ENCODE results near the gene KRTAP3-2. TPM values are rescaled to one million over a fixed set of nuclear protein-coding genes. Genes with fewer than 3 reads are reported as not detected.

The KRTAP3-2 gene
- total RNA-seq, 1 experiment from 2014 or later: not detected

GRCh38 chr17:40997361-40997760 lies 2.3 kb downstream of the KRTAP3-2 start (continued):
- TF ChIP-seq REST (IDR thresholded peaks at IDR 0.05; ENCODE audit: low read depth): no peak

- Histone ChIP-seq H3K4me2 (ENCODE audit: low read length) (peak overlapping the region; percentile 22; the same call in 1 of the 2 replicates), H3K4me1 (ENCODE audit: control insufficient read depth in 1 of 2, insufficient read depth in 2 of 2, low read length in 2 of 2) (peaks cover 5 to 19% of the 10 kb centered on the region in 2 experiments; a peak in 3 of 4 replicates), H4K20me1 (ENCODE audit: insufficient read depth) (no peaks in the 10 kb centered on the region), H3K9ac (ENCODE audit: low read length) (no peak overlapping the region), H3K27me3 (ENCODE audit: insufficient read depth, low read length) (no peaks in the 10 kb centered on the region), H2AFZ (ENCODE audit: low read depth, low read length, poor library complexity, severe bottlenecking) (peak overlapping the region; percentile 64), H3K9me2 (ENCODE audit: insufficient read depth) (no peaks in the 10 kb centered on the region; the same call in 1 of the 2 replicates), H3K4me3 (replicated peaks in 1 of 2; ENCODE audit: low read depth in 1 of 2, low read length in 2 of 2) (no peak overlapping the region), H3K79me2 (ENCODE audit: insufficient read depth, low read length) (no peaks in the 10 kb centered on the region), H3K27ac (ENCODE audit: low read depth, low read length) (no peak overlapping the region), H3K9me3 (ENCODE audit: control insufficient read depth in 1 of 2, insufficient read depth in 1 of 2, low read depth in 1 of 2, low read length in 2 of 2) (peaks cover 0 to 4% of the 10 kb centered on the region in 2 experiments; a peak in 1 of 4 replicates), H3K36me3 (ENCODE audit: control insufficient read depth in 1 of 2, insufficient read depth in 2 of 2, low read length in 2 of 2) (no peaks in the 10 kb centered on the region)
- DNase-seq (ENCODE audit: low read depth, low spot score) (no peak), ATAC-seq (no peak)
- POLR2A ChIA-PET: interaction anchor here (0.8 kb wide), 1 partner anchor 40 kb away, joined by 3 read pairs; no protein-coding TSS in a partner anchor
- CTCF ChIA-PET: no interaction called here
- no TSS peak for BruUV-seq (replicated peaks)
- RAD21 ChIA-PET (ENCODE audit: low non-redundant PET in 1 of 2, low total read pairs in 2 of 2, uncharacterized antibody in 2 of 2, unreplicated experiment in 2 of 2): no interaction called here
- intact Hi-C loops (cut with micrococcal nuclease): no loop called here
- TF ChIP-seq REST (IDR thresholded peaks at IDR 0.05; ENCODE audit: low read depth) (no peak), EZH2phosphoT487 (IDR thresholded peaks at IDR 0.05; ENCODE audit: borderline replicate concordance) (no peak), POLR2A (IDR thresholded peaks at IDR 0.05; ENCODE audit: borderline replicate concordance, extremely low read depth, insufficient read depth, insufficient read length) (no peak), ZNF274 (IDR thresholded peaks at IDR 0.05; ENCODE audit: low read depth, low read length) (no peak), SRF (IDR thresholded peaks at IDR 0.05; ENCODE audit: low read depth) (peak; percentile 62; the same call in 1 of the 2 replicates), ELF1 (IDR thresholded peaks at IDR 0.05; ENCODE audit: borderline replicate concordance, low read depth) (no peak), SP1 (IDR thresholded peaks at IDR 0.05; ENCODE audit: low read depth) (peak; percentile 28; the same call in 1 of the 2 replicates), EZH2 (IDR thresholded peaks at IDR 0.05) (no peak), FOSL1 (IDR thresholded peaks at IDR 0.05; ENCODE audit: low read depth) (peak; percentile 46; the same call in 1 of the 2 replicates), CTCF (IDR thresholded peaks at IDR 0.05 in 2 of 3, conservative IDR thresholded peaks at IDR 0.05 in 1 of 3; ENCODE audit: borderline replicate concordance in 1 of 3, insufficient read depth in 1 of 3, low read depth in 2 of 3, low read length in 2 of 3) (no peak), CEBPB (IDR thresholded peaks at IDR 0.05; ENCODE audit: low read depth) (no peak), EGR1 (IDR thresholded peaks at IDR 0.05; ENCODE audit: low read depth) (no peak), ZBTB33 (IDR thresholded peaks at IDR 0.05; ENCODE audit: extremely low read depth, insufficient replicate concordance, low read length) (no peak)
Observed at GRCh38 chr17:40996829-40997228, 2.9 kb downstream of the KRTAP3-2 start.

Measured in HCT116 (cell line).